Activated naive CD8-positive, alpha-beta T cell treated with anti-CD3 and anti-CD28 coated beads, Interleukin-2, amount 10 ng/mL, durations not matched to agents 7 days and 5 days (primary cell): ENCODE measurements around the gene LARP4. TPM values are rescaled to one million over a fixed set of nuclear protein-coding genes. Genes with fewer than 3 reads are reported as not detected.
A peak's percentile ranks its signal among the peaks of the same experiment; 100 is the strongest.
"Not testable (repeated sequence)": the region's sequence is repeated elsewhere in the genome, so short reads cannot be mapped to it uniquely, and the experiment has no call there.

Experiments
- ATAC-seq: fragments of 150-1000 bp; cut with Tn5 transposase; one replicate; pipeline ENCODE4 v1.10.0; 2021; ENCODE audit warnings: low read depth, moderate library complexity
- POLR2A ChIA-PET: fragments of 350-600 bp; sonication (Branson Sonifier 250); formaldehyde crosslinking; loops from one replicate; lab custom pipeline; 2021; ENCODE audit warnings: antibody characterized with exemption; lab: Charles Lee
- DNase-seq: peaks from one replicate; pipeline ENCODE4 v3.0.0; 2021
- H3K27ac Mint-ChIP-seq: one replicate; pipeline ENCODE4 v1.8.0; 2022; ENCODE audit warnings: mild to moderate bottlenecking, mixed read lengths
- H3K27me3 Mint-ChIP-seq: one replicate; pipeline ENCODE4 v1.8.0; 2022; ENCODE audit warnings: mild to moderate bottlenecking, moderate library complexity, mixed read lengths
- H3K36me3 Mint-ChIP-seq: one replicate; pipeline ENCODE4 v1.8.0; 2021; ENCODE audit warnings: mild to moderate bottlenecking, mixed read lengths
- H3K4me1 Mint-ChIP-seq: one replicate; pipeline ENCODE4 v1.8.0; 2021; ENCODE audit warnings: mixed read lengths
- H3K4me3 Mint-ChIP-seq: one replicate; pipeline ENCODE4 v1.8.0; 2022; ENCODE audit warnings: mild to moderate bottlenecking, moderate library complexity, mixed read lengths
- H3K9me3 Mint-ChIP-seq: one replicate; pipeline ENCODE4 v1.8.0; 2021; ENCODE audit warnings: mixed read lengths
- total RNA-seq, 2 experiments: library from RNA; stranded (reverse); gene quantifications; one replicate each; pipeline ENCODE4 v1.2.3, GENCODE V29; 2021

Gene LARP4
- total RNA-seq, 2 experiments from 2014 or later: 39.6 to 40.6 TPM

GRCh38 chr12:50508970-50509663, 108.4 kb downstream of the LARP4 start:
- peak overlapping the region; percentile 75 for H3K27ac Mint-ChIP-seq
- no peaks in the 10 kb centered on the region for H3K9me3 Mint-ChIP-seq
- H3K4me3 Mint-ChIP-seq: peak overlapping the region; percentile 94
- H3K27me3 Mint-ChIP-seq: no peaks in the 10 kb centered on the region
- POLR2A ChIA-PET: interaction anchor here (0.9 to 3.2 kb wide), 8 partner anchors 9 to 255 kb away, joined by 4 to 20 read pairs (median 6); partner anchors contain the start of gene ATF1
- H3K36me3 Mint-ChIP-seq: peaks cover 5% of the 10 kb centered on the region
- peaks cover 48% of the 10 kb centered on the region for H3K4me1 Mint-ChIP-seq
- ATAC-seq (no peak), DNase-seq (no peak)

- DNase-seq (no peak), ATAC-seq (peak; percentile 72)
- H3K4me3 Mint-ChIP-seq: peak overlapping the region; percentile 73
- POLR2A ChIA-PET: interaction anchor here (2.3 kb wide), 1 partner anchor 9 kb away, joined by 15 read pairs; the partner anchor contains the start of gene DIP2B
- H3K9me3 Mint-ChIP-seq: no peaks in the 10 kb centered on the region
- H3K36me3 Mint-ChIP-seq: peaks cover 6% of the 10 kb centered on the region
- H3K4me1 Mint-ChIP-seq: peaks cover 31% of the 10 kb centered on the region
- H3K27ac Mint-ChIP-seq: peak overlapping the region; percentile 94
- no peaks in the 10 kb centered on the region for H3K27me3 Mint-ChIP-seq
Observed at GRCh38 chr12:50514526-50515276, 114.0 kb downstream of the LARP4 start.

GRCh38 chr12:50515587-50515986, 114.9 kb downstream of the LARP4 start:
- Mint-ChIP-seq H3K36me3 (peaks cover 6% of the 10 kb centered on the region), H3K27me3 (no peaks in the 10 kb centered on the region), H3K4me3 (peak overlapping the region; percentile 73), H3K9me3 (no peaks in the 10 kb centered on the region), H3K4me1 (peaks cover 35% of the 10 kb centered on the region), H3K27ac (peak overlapping the region; percentile 78)
- DNase-seq (no peak), ATAC-seq (no peak)
- POLR2A ChIA-PET: interaction anchor here (0.7 to 2.3 kb wide), 2 partner anchors 10 to 17 kb away, joined by 3 to 15 read pairs; partner anchors contain the start of gene DIP2B

GRCh38 chr12:50517421-50518048, 116.8 kb downstream of the LARP4 start:
- Mint-ChIP-seq H3K36me3 (peaks cover 9% of the 10 kb centered on the region), H3K4me1 (peaks cover 38% of the 10 kb centered on the region), H3K9me3 (no peaks in the 10 kb centered on the region), H3K27ac (no peak overlapping the region), H3K27me3 (no peaks in the 10 kb centered on the region), H3K4me3 (no peak overlapping the region)
- POLR2A ChIA-PET: interaction anchor here (0.7 to 2.1 kb wide), 4 partner anchors 9 to 14 kb away, joined by 3 to 14 read pairs (median 4); partner anchors contain the start of gene DIP2B
- ATAC-seq (peak; percentile 76), DNase-seq (no peak)

- Mint-ChIP-seq H3K9me3 (no peaks in the 10 kb centered on the region), H3K27ac (no peak overlapping the region), H3K36me3 (peaks cover 11% of the 10 kb centered on the region), H3K4me1 (peaks cover 40% of the 10 kb centered on the region), H3K27me3 (no peaks in the 10 kb centered on the region), H3K4me3 (no peak overlapping the region)
- POLR2A ChIA-PET: interaction anchor here (0.7 to 2.1 kb wide), 5 partner anchors 8 to 700 kb away, joined by 3 to 14 read pairs (median 3); partner anchors contain the start of genes DIP2B and POU6F1
- no peak for ATAC-seq
- no peak for DNase-seq
Observed at GRCh38 chr12:50518090-50518489, 117.4 kb downstream of the LARP4 start.

- no peak for ATAC-seq
- POLR2A ChIA-PET: interaction anchor here (1.0 to 2.4 kb wide), 3 partner anchors 11 to 118 kb away, joined by 3 to 15 read pairs (median 14); no protein-coding TSS in a partner anchor
- Mint-ChIP-seq H3K36me3 (peaks cover 18% of the 10 kb centered on the region), H3K4me1 (peaks cover 40% of the 10 kb centered on the region), H3K9me3 (no peaks in the 10 kb centered on the region), H3K27me3 (no peaks in the 10 kb centered on the region), H3K4me3 (peak overlapping the region; percentile 35), H3K27ac (peak overlapping the region; percentile 86)
- DNase-seq: no peak
Observed at GRCh38 chr12:50519353-50519752, 118.7 kb downstream of the LARP4 start.

GRCh38 chr12:50520416-50521207, 119.9 kb downstream of the LARP4 start:
- no peaks in the 10 kb centered on the region for H3K9me3 Mint-ChIP-seq
- ATAC-seq (no peak), DNase-seq (no peak)
- peaks cover 35% of the 10 kb centered on the region for H3K4me1 Mint-ChIP-seq
- peak overlapping the region; percentile 76 for H3K4me3 Mint-ChIP-seq
- H3K36me3 Mint-ChIP-seq: peaks cover 19% of the 10 kb centered on the region
- POLR2A ChIA-PET: interaction anchor here (0.7 to 2.4 kb wide), 5 partner anchors 12 to 506 kb away, joined by 3 to 15 read pairs (median 4); partner anchors contain the start of genes DIP2B and SLC11A2
- no peaks in the 10 kb centered on the region for H3K27me3 Mint-ChIP-seq
- peak overlapping the region; percentile 86 for H3K27ac Mint-ChIP-seq

- peaks cover 22% of the 10 kb centered on the region for H3K36me3 Mint-ChIP-seq
- ATAC-seq, H3K4me3 Mint-ChIP-seq, H3K27me3 Mint-ChIP-seq, H3K27ac Mint-ChIP-seq, DNase-seq, H3K9me3 Mint-ChIP-seq: not testable (repeated sequence)
- peaks cover 38% of the 10 kb centered on the region for H3K4me1 Mint-ChIP-seq
- POLR2A ChIA-PET: interaction anchor here (1.2 to 2.4 kb wide), 2 partner anchors 11 to 13 kb away, joined by 4 to 15 read pairs; no protein-coding TSS in a partner anchor
Observed at GRCh38 chr12:50521781-50522180, 121.1 kb downstream of the LARP4 start.

GRCh38 chr12:50523772-50524171, 123.1 kb downstream of the LARP4 start:
- peaks cover 41% of the 10 kb centered on the region for H3K4me1 Mint-ChIP-seq
- H3K27me3 Mint-ChIP-seq: no peaks in the 10 kb centered on the region
- H3K9me3 Mint-ChIP-seq: no peaks in the 10 kb centered on the region
- POLR2A ChIA-PET: interaction anchor here (1.2 kb wide), 1 partner anchor 15 kb away, joined by 4 read pairs; no protein-coding TSS in a partner anchor
- DNase-seq: no peak
- peaks cover 25% of the 10 kb centered on the region for H3K36me3 Mint-ChIP-seq
- no peak overlapping the region for H3K27ac Mint-ChIP-seq
- no peak for ATAC-seq
- no peak overlapping the region for H3K4me3 Mint-ChIP-seq

- POLR2A ChIA-PET: interaction anchor here (0.7 to 1.2 kb wide), 2 partner anchors 16 to 27 kb away, joined by 4 read pairs; no protein-coding TSS in a partner anchor
- no peak for ATAC-seq
- no peak for DNase-seq
- no peaks in the 10 kb centered on the region for H3K27me3 Mint-ChIP-seq
- no peak overlapping the region for H3K4me3 Mint-ChIP-seq
- peaks cover 40% of the 10 kb centered on the region for H3K4me1 Mint-ChIP-seq
- peaks cover 28% of the 10 kb centered on the region for H3K36me3 Mint-ChIP-seq
- peak overlapping the region; percentile 37 for H3K27ac Mint-ChIP-seq
- no peaks in the 10 kb centered on the region for H3K9me3 Mint-ChIP-seq
Observed at GRCh38 chr12:50524621-50525020, 123.9 kb downstream of the LARP4 start.

GRCh38 chr12:50525422-50525821, 124.7 kb downstream of the LARP4 start:
- ATAC-seq (no peak), DNase-seq (no peak)
- POLR2A ChIA-PET: interaction anchor here (1.2 kb wide), 1 partner anchor 8 kb away, joined by 3 read pairs; no protein-coding TSS in a partner anchor
- H3K4me1 Mint-ChIP-seq: peaks cover 34% of the 10 kb centered on the region
- H3K27ac Mint-ChIP-seq: peak overlapping the region; percentile 37
- no peaks in the 10 kb centered on the region for H3K27me3 Mint-ChIP-seq
- no peak overlapping the region for H3K4me3 Mint-ChIP-seq
- no peaks in the 10 kb centered on the region for H3K9me3 Mint-ChIP-seq
- H3K36me3 Mint-ChIP-seq: peaks cover 28% of the 10 kb centered on the region

- ATAC-seq (no peak), DNase-seq (no peak)
- no peak overlapping the region for H3K27ac Mint-ChIP-seq
- H3K9me3 Mint-ChIP-seq: no peaks in the 10 kb centered on the region
- no peak overlapping the region for H3K4me3 Mint-ChIP-seq
- POLR2A ChIA-PET: no interaction called here
- H3K27me3 Mint-ChIP-seq: no peaks in the 10 kb centered on the region
- H3K4me1 Mint-ChIP-seq: peaks cover 29% of the 10 kb centered on the region
- H3K36me3 Mint-ChIP-seq: peaks cover 27% of the 10 kb centered on the region
Observed at GRCh38 chr12:50527359-50527726, 126.7 kb downstream of the LARP4 start.
